NK-92 (cell line): ENCODE measurements around the gene LRRC3.

ENCODE experiments used
- DNase-seq: peaks from one replicate; lab custom pipeline; 2025; ENCODE audit not compliant: unreplicated experiment; lab: John Stamatoyannopoulos, UW

Gene LRRC3

GRCh38 chr21:44456214-44456914, 1.1 kb downstream of the LRRC3 start:
- no peak for DNase-seq

DNA sequence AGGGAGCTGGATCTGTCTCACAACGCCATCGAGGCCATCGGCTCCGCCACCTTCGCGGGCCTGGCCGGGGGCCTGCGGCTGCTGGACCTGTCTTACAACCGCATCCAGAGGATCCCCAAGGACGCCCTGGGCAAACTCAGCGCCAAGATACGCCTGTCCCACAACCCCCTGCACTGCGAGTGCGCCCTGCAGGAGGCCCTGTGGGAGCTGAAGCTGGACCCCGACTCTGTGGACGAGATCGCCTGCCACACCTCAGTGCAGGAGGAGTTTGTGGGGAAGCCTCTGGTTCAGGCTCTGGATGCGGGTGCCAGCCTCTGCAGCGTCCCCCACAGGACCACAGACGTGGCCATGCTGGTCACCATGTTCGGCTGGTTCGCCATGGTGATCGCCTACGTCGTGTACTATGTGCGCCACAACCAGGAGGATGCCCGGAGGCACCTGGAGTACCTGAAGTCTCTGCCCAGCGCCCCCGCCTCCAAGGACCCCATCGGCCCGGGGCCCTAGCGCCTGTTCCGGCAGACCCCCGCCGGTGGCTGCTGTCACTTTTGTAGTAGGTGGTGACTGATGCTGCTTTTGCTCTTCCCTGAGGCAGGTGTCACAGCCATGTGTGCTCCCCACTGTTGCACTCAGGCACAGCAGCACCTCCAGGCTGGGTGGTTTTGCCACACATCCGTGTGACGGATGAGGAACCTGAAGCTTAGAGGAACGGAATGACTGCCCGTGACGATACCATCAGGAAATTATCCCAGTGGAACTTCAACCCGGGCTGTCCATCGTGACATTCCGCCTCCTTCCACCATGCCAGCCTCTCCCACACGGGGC, 1.8 kb downstream of the LRRC3 start:
- DNase-seq = no peak

DNA sequence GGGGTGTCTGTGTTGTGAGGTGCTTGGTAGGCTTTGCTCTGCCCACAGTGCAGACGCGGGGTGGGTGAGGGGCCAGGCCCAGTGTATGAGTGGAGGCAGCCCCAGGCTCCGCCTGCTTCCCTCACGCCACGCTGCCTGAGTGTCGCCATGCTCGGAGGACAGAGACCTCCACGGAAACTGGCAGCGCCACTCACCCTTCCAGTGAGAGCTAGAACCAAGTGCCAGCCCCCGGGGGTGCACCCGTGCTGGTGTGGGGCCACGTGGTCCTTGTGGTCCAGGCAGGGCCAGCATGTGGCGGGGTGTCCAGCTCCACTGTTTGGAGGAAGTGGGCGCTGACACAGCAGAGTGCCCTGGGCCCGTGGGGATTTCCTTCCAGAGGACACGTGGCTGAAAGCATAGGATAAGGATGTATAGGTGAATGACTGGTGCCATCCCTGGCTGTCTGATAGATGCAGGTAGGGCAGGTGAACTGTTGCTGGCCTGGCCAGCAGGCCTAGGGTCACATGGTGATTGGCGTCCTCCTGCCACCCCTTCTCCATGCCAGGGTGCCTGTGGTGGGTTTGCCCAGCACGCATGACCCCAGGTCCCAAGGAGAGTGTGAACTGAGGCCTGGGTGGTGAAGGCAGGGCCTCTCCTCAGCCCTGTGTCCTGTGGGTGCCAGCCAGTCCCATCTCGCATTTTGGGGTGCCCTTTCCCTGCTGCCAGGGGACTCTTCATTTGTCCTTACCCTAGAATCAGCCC, 3.8 kb downstream of the LRRC3 start:
- no peak for DNase-seq

DNA sequence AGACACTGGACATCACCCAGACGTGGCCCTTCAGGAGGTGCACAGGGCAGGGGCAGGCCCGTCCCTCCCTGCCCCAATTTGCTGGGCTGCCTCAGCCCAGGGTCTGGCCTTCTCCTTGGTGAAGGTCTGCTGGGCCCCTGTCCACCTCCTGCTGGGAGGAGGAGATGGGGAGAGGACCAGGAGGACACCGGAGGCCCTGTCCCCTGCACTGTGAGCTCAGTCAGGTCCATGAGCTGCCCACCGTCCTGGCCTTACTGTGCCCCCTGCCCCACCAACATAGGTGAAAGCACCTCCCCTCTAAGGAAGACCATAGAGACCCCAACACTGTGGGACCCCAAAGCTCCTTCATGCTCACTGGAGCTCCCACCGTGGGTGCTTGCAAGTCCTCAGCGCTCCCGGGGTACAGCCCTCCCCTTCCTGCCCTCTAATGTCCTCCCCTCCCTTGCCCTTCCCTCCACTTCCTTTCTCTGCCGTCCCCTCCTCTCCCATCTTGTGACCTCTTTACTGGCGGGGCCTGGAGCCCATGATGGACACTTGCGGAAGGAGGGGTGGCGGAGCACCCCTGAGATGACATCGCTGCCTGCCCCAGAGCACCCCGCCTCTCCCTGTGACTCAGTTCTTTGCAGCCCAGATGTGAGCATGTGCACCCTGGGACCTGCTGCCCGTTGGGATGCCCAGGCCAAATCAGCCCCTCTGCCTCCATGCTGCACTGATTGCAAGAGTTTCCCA, 4.6 kb downstream of the LRRC3 start:
- no peak for DNase-seq

- no peak for DNase-seq
Measured at GRCh38 chr21:44460441-44460755, 5.1 kb downstream of the LRRC3 start.

DNA sequence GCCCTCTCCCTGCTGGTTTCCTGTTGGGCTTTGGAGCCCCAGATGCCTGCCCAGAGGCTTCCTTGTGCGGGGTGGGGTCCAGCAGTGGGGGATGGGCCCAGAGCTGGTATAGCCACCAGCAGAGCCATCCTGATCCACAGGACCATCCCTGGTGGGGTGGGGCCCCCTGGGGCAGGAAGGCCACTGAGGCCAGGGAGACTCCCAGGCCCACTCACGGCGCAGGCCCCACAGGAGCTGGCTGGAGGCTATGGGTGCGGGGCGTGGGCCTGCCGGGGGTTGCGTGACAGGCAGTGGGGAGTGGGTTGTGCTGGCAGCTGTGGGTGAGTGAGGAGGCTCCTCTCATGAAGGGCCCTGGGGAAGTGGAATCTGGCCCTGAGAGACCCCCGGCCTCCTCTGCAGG, 5.7 kb downstream of the LRRC3 start:
- no peak for DNase-seq

- DNase-seq = no peak
Measured at GRCh38 chr21:44461464-44462001, 6.2 kb downstream of the LRRC3 start.

- no peak for DNase-seq
Measured at GRCh38 chr21:44462086-44462833, 7.0 kb downstream of the LRRC3 start.

- no peak for DNase-seq
Measured at GRCh38 chr21:44462834-44463200, 7.5 kb downstream of the LRRC3 start.

GRCh38 chr21:44463724-44464123, 8.4 kb downstream of the LRRC3 start:
- no peak for DNase-seq

- no peak for DNase-seq
Measured at GRCh38 chr21:44464351-44464750, 9.0 kb downstream of the LRRC3 start.

DNA sequence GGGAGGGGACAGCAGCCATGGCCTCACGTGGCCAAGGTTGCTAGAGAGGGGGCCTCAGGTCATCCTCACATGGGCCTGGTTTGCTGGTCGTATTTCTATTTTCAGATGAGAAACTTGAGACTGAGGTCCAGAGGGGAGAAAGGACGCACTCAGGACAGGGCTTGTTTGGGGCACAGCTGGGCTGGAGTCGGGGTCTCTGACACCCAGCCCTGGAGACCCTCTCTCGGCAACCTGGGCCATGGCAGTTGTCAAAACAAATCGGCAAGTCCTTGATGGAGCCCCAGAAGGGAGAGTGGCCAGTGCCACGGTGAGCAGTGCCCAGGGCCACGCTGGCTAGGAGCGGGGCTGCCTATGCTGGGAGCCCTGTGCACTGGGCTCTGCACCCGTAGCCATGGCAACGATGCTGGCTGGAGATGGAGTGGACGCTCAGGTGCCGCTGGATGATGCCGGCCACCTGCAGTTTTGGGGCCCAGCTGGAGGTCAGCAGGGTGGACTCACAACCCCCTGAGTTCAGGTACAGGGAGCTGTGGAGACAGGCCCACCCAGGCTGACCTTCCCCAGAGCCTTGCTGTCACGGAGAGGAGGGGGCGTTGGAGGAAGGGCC, 11.1 kb downstream of the LRRC3 start:
- DNase-seq = no peak

GRCh38 chr21:44466996-44467858, 11.9 kb downstream of the LRRC3 start:
- DNase-seq = no peak

GRCh38 chr21:44467859-44468195, 12.5 kb downstream of the LRRC3 start:
- no peak for DNase-seq

DNA sequence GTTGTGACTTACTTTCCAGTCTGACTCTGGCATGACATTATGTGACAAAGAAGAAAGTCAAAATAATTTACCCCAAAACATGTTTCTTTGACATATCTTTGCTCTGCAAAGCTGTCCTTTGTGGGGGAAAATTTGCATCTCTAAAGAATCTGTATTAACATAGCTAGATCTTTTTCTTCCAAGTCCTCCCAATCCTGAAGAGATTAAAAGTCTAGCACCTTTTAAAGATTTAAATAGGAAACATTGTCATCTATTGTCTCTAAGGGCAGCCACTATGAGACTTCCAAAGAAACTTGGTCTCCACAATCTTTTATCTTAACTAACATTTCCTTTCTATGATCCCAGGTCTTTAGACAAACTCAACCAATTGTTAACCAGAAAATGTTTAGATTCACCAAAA, 16.0 kb downstream of the LRRC3 start:
- no peak for DNase-seq

DNA sequence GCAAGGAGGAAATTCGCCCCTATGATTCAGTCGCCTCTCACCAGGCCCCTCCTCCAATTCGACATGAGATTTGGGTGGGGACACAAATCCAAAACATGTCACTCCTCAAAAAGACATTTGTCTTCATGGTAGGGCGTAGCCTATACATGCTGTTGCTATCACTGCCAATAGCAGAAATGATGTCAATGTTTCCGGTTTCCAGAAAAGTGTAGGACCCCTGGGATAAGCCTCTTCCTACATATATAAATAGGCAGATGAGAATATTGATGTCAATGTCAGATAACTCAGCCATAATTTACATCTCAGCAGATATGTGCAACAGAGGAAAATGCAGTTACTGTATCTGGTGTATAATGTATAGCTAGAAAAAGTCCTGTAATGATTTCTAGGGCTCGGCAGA, 16.7 kb downstream of the LRRC3 start:
- DNase-seq = no peak

DNA sequence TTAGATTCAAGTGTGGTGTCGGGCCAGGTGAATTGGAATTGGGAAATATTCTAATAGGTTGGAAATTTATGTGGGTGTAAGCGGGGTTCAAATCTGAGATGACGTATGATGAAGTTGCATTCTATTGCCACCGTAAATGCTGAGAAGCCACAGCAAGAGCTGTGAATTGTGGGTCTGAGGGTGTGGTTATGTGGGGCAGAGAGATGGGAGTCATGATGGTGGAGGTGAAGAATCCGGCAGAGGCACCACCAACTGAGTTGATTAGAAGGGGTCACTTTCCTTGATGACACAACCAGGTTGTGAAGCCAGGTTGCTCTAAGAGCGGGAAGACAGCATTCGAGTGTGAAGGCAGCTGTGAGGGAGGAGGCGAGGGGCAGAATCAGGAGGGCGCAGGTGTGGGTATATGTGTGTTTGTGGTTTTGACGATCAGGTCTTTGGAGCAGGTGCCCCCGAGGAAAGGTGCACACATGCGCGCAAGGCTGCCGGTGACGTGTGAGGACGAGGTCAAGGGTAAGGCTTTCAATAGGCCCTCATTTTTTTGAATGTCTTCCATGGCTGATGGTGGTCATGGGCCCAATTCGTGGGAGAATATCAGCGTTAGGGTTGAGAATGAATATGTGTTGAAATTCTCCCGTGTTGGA, 18.7 kb downstream of the LRRC3 start:
- no peak for DNase-seq

- no peak for DNase-seq
Measured at GRCh38 chr21:44475266-44475845, 20.0 kb downstream of the LRRC3 start.
